ENCODE measurements around the gene POGLUT3. TPM values are rescaled to one million over a fixed set of nuclear protein-coding genes. Genes with fewer than 3 reads are reported as not detected.

Gene POGLUT3
- total and polyA plus RNA-seq, 2 of the 4 experiments (the other 2 are of a cell fraction) = 31.7 to 34.8 TPM

DNA sequence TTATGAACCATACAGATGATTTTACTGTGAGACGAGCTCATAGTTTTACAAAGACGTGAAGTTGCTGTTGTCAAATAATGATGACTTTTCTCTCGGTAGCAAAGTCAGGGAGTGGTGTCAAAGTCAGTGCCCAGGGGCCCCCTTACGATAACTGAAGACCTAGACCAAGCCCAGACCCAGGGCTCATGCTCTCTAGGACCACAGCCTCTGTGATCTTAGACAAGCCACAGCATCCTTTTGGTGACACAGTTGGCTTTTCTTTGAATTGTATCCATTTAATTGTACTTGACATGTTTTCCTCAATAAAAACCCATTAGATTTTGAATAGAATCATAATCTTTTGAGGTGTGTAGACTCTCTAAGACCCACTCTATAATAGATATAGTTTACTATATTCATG lies 17.9 kb upstream of the POGLUT3 start:
- Histone ChIP-seq H3K23ac (ENCODE audit: low read depth, low read length) (no peak overlapping the region), H3K9me1 (ENCODE audit: insufficient read depth, low read length) (no peaks in the 10 kb centered on the region), H3K27me3 (ENCODE audit: control insufficient read depth, insufficient read depth, low read length) (no peaks in the 10 kb centered on the region), H2BK15ac (ENCODE audit: low read depth, low read length) (no peak overlapping the region), H3K4me3 (ENCODE audit: insufficient read depth, low read depth, low read length) (no peak overlapping the region), H3K56ac (ENCODE audit: extremely low read depth, insufficient read depth, low read length) (no peak overlapping the region), H2AK9ac (replicated peaks; ENCODE audit: low read depth, low read length, poor library complexity) (no peak overlapping the region), H2AK5ac (ENCODE audit: low read depth, low read length) (no peak overlapping the region), H2BK120ac (ENCODE audit: low read depth, low read length) (no peak overlapping the region), H3K79me1 (ENCODE audit: low read depth in 1 of 2, low read length in 2 of 2) (no peaks in the 10 kb centered on the region), H3K9me3 (ENCODE audit: control insufficient read depth, insufficient read depth, low read length) (no peaks in the 10 kb centered on the region), H3K18ac (ENCODE audit: low read depth, low read length) (no peak overlapping the region), H3K14ac (replicated peaks; ENCODE audit: low read depth, low read length) (no peak overlapping the region), H2BK20ac (ENCODE audit: low read depth, low read length) (no peak overlapping the region), H4K20me1 (ENCODE audit: insufficient read depth, low read length) (no peaks in the 10 kb centered on the region), H3K27ac (ENCODE audit: insufficient read depth, low read length) (no peak overlapping the region), H2BK5ac (ENCODE audit: low read depth, low read length, poor library complexity, severe bottlenecking) (no peak overlapping the region), H3K4me1 (ENCODE audit: control insufficient read depth, insufficient read depth, low read length) (peaks cover 2% of the 10 kb centered on the region; the same call in 1 of the 2 replicates), H4K91ac (ENCODE audit: insufficient read depth, low read depth, low read length) (no peak overlapping the region), H3K9ac (ENCODE audit: low read depth, low read length) (no peak overlapping the region), H4K8ac (ENCODE audit: low read depth in 2 of 2, low read length in 2 of 2) (no peak overlapping the region), H3K36me3 (ENCODE audit: control insufficient read depth, insufficient read depth, low read length) (no peaks in the 10 kb centered on the region), H3K4me2 (ENCODE audit: low read depth, low read length) (no peak overlapping the region), H4K5ac (ENCODE audit: low read depth, low read length) (no peak overlapping the region), H3K4ac (ENCODE audit: low read depth, low read length) (no peak overlapping the region), H2AFZ (replicated peaks; ENCODE audit: low read length, poor library complexity) (no peak overlapping the region)
- dilution Hi-C loops (cut with HindIII; ENCODE audit: low sequenced_read_pairs, unreplicated experiment) = no loop called here
- DNase-seq (no peak), ATAC-seq (ENCODE audit: low read depth) (no peak)
- no TSS peak for BruUV-seq (replicated peaks)
- 100% methylated on average over 1 of the region's 4 CpGs; no CpG with 5 or more reads in 1 of the 2 experiments for WGBS, 2 experiments (ENCODE audit: extremely low coverage in 2 of 2, insufficient read length in 1 of 2)
- ChIA-PET CTCF (no interaction called here), POLR2A (ENCODE audit: unreplicated experiment) (no interaction called here)
- in situ Hi-C loops (cut with MboI; ENCODE audit: low sequenced_read_pairs) = no loop called here
- intact Hi-C loops (cut with micrococcal nuclease) = no loop called here
- TF ChIP-seq NFE2L2 (IDR thresholded peaks at IDR 0.05; ENCODE audit: low read depth, low read length) (no peak), BHLHE40 (IDR thresholded peaks at IDR 0.05; ENCODE audit: low read depth, low read length) (no peak)

All from IMR-90 (cell line).